GM12872 (cell line): ENCODE data around the gene LPAR1.

Source experiments
- CTCF ChIP-seq: IDR thresholded peaks from 3 replicates; pipeline ENCODE4 v1.5.1; 2011; ENCODE audit warnings: low read depth, mild to moderate bottlenecking, low read length, moderate library complexity; ENCODE audit not compliant: insufficient read depth

LPAR1 gene

GRCh38 chr9:110932863-110933262 lies 105.4 kb downstream of the LPAR1 start:
- TF ChIP-seq CTCF, result no peak

DNA sequence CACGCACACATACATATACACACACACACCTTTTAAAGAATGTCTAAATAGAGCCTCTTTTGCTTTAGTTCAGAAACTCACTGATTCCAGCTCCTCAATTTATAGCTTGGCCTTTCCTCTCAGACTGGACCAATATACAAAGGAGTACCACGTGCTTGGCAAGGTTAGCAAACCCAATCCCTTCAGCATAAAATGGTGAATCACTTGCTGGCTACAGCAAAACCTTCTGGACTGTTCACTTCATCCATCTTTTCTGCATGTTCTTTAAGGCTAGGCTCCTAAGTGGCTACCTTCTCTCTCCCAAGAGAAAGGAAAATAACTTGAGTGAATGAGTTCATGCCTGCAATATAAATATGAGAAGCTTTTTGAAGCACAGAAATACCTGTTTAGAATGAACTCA lies 109.7 kb downstream of the LPAR1 start:
- TF ChIP-seq CTCF, result no peak

GRCh38 chr9:110926828-110927487 lies 111.3 kb downstream of the LPAR1 start:
- TF ChIP-seq CTCF, result no peak

- no peak for TF ChIP-seq CTCF
Observed at GRCh38 chr9:110923601-110924000, 114.7 kb downstream of the LPAR1 start.

GRCh38 chr9:110922145-110922544 lies 116.1 kb downstream of the LPAR1 start:
- no peak for TF ChIP-seq CTCF

DNA sequence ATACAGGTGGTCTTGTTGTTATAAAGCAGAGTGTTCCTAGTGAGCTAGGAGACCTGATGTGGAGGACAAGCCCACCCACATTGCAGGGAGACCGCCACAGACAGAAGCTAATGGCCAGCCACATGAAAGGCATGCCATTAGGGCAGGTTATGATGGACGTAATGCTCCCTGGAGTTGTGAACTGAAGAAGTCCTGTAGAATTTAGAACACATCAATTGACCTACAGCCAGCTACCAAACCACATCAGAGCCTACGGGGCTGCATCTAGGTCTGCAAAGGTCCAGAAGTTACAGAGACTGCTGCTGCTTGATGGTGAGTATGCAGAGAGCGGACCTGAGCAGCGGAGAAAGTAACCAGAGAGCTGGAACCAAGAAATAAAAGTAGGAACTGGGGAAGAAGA lies 116.6 kb downstream of the LPAR1 start:
- TF ChIP-seq CTCF, result no peak

DNA sequence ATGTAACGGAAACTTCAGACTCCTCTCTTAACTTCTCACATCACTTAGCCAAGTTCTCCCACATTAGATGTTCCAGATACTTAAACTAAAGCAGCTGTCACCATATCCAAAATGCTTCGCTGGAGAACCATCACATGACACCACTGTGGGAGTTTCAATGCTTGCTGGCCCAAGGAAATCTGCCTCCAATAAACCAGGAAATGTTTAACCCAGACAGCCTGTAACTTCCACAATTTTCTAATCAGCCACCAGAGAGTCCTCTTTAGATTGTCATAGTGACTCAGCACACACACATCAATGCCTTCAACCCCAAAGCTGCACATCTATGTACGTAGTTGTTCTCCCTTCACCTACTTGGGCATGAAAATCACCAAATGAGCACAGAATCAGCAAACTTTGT lies 118.7 kb downstream of the LPAR1 start:
- TF ChIP-seq CTCF, result no peak
